ENCODE results near the gene GPS1. TPM values are rescaled to one million over a fixed set of nuclear protein-coding genes. Genes with fewer than 3 reads are reported as not detected.

GPS1 gene
- total RNA-seq, 1 donor from 2014 or later, result 80.3 TPM

- TF ChIP-seq POLR2AphosphoS5 (IDR thresholded peaks at IDR 0.05; ENCODE audit: insufficient read depth in 1 of 2, low read depth in 1 of 2) (peak in 1 of 2 donors; percentile 31), CTCF (IDR thresholded peaks at IDR 0.05) (no peak)
- Histone ChIP-seq H3K27me3 (no peaks in the 10 kb centered on the region), H3K4me3 (peak overlapping the region; percentile 8 to 36), H3K9me3 (no peaks in the 10 kb centered on the region), H3K36me3 (no peaks in the 10 kb centered on the region), H3K27ac (peak overlapping the region; percentile 80), H3K4me1 (peaks cover 56% of the 10 kb centered on the region)
- intact Hi-C loops (cut with DNase I), result no loop called here
- DNase-seq (ENCODE audit: extremely low spot score in 2 of 2), result no peak
These were observed 54.4 kb downstream of the GPS1 start for GRCh38 chr17:82105882-82106687.

- Histone ChIP-seq H3K4me3 (peak overlapping the region; percentile 8 to 36), H3K4me1 (peaks cover 49% of the 10 kb centered on the region), H3K27ac (peak overlapping the region; percentile 80), H3K36me3 (no peaks in the 10 kb centered on the region), H3K27me3 (no peaks in the 10 kb centered on the region), H3K9me3 (no peaks in the 10 kb centered on the region)
- intact Hi-C loops (cut with DNase I), result no loop called here
- DNase-seq (ENCODE audit: extremely low spot score in 2 of 2), result no peak
- TF ChIP-seq POLR2AphosphoS5 (IDR thresholded peaks at IDR 0.05; ENCODE audit: insufficient read depth in 1 of 2, low read depth in 1 of 2), result no peak
- no peak for TF ChIP-seq POLR2A (IDR thresholded peaks at IDR 0.05)
- TF ChIP-seq CTCF (IDR thresholded peaks at IDR 0.05), result no peak
These were observed 55.1 kb downstream of the GPS1 start for GRCh38 chr17:82106688-82107305.

Other genes starting within 250 kb of the GPS1 start
- not detected for gene GCGR, start 247.7 kb upstream of the GPS1 start, total RNA-seq
- 64.1 TPM for gene MCRIP1, start 218.6 kb upstream of the GPS1 start, total RNA-seq
- gene PPP1R27, start 216.8 kb upstream of the GPS1 start, total RNA-seq, result not detected
- 463 TPM for gene P4HB, start 191.4 kb upstream of the GPS1 start, total RNA-seq
- 120 TPM for gene ARHGDIA, start 180.6 kb upstream of the GPS1 start, total RNA-seq
- 78.8 TPM for gene ALYREF, start 160.3 kb upstream of the GPS1 start, total RNA-seq
- gene ANAPC11, start 160.2 kb upstream of the GPS1 start, total RNA-seq, result 135 TPM
- 4.7 TPM for gene NPB, start 149.7 kb upstream of the GPS1 start, total RNA-seq
- 28.0 TPM for gene PCYT2, start 140.5 kb upstream of the GPS1 start, total RNA-seq
- 47.9 TPM for gene SIRT7, start 133.7 kb upstream of the GPS1 start, total RNA-seq
- gene MAFG, start 124.2 kb upstream of the GPS1 start, total RNA-seq, result 18.9 TPM
- gene PYCR1, start 114.6 kb upstream of the GPS1 start, total RNA-seq, result 9.1 TPM
- gene MYADML2, start 104.7 kb upstream of the GPS1 start, total RNA-seq, result not detected
- not detected for gene NOTUM, start 90.7 kb upstream of the GPS1 start, total RNA-seq
- gene ASPSCR1, start 74.3 kb upstream of the GPS1 start, total RNA-seq, result 31.2 TPM
- 101 TPM for gene CENPX, start 29.0 kb upstream of the GPS1 start, total RNA-seq
- gene LRRC45, start 28.6 kb upstream of the GPS1 start, total RNA-seq, result 14.0 TPM
- gene RAC3, start 20.2 kb upstream of the GPS1 start, total RNA-seq, result 12.8 TPM
- 106 TPM for gene DCXR, start 14.2 kb upstream of the GPS1 start, total RNA-seq
- gene RFNG, start 87 bp upstream of the GPS1 start, total RNA-seq, result 61.4 TPM
- 72.4 TPM for gene DUS1L, start 13.9 kb downstream of the GPS1 start, total RNA-seq
- 127 TPM for gene FASN, start 46.3 kb downstream of the GPS1 start, total RNA-seq
- gene CCDC57, start 160.9 kb downstream of the GPS1 start, total RNA-seq, result 26.5 TPM
- gene SLC16A3, start 177.1 kb downstream of the GPS1 start, total RNA-seq, result 21.1 TPM
- gene CSNK1D, start 221.8 kb downstream of the GPS1 start, total RNA-seq, result 67.8 TPM

Data from vagina (tissue), 2 donors.